ENCODE measurements around the gene PMM1.

DNA sequence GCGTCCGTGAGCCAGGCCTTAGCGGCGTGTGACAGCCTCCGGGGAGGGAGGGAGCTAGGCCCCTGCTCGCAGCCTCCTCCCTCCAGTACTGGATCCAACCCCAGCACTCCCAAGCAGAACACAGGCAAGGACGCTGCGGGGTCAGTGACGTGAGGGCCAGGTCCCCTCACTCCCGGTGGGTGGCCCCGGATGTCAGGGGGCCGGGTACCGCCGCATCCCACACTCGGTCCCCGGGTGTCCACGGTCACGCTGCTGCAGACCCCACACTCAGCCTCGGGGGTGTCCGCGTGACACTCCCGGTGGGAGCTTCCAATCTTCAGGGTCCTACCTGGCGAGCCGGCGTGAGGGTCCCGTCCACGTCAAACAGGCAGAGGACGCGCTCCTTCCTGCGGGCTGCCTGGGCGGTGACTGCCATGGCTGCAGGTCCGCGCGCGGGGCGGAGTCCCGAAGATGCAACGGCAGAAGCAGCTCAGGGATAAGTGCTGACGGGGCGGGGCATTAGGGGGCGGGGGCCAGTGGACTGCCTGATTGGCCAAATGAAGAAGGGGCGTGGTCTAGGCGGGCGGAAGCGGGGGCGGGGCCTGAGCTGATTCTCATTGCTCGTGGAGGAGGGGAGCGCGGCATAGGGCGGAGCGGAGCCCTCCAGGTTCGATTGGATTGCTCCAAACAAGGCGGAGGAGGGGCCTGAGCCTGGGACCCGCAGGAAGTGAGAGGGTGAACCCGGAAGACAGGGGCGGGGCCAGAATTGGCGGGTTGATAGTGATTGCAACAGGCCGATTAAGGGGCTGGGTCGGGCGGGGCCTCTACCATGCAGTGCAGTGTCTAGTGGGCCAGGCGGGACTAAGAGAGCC, at the start of gene PMM1:
- TF ChIP-seq EZH2 (IDR thresholded peaks at IDR 0.05; ENCODE audit: insufficient read depth, poor library complexity, severe bottlenecking): no peak
- TF ChIP-seq EZH2phosphoT487 (IDR thresholded peaks at IDR 0.05; ENCODE audit: insufficient read depth, low read depth): no peak

Measured in GM23248 (cell line).